Hematopoietic multipotent progenitor cell treated with erythropoietin and hydrocortisone succinate and interleukin-3 and kit ligand, for 4 days (in vitro differentiated cells): ENCODE data around the gene CARD6.
"Not testable (repeated sequence)": the region's sequence is repeated elsewhere in the genome, so short reads cannot be mapped to it uniquely, and the experiment has no call there.

ENCODE experiments used
- DNase-seq: peaks from one replicate; pipeline ENCODE4 v3.0.0-alpha.2; 2015

CARD6 gene

GRCh38 chr5:40828690-40829661 lies 12.2 kb upstream of the CARD6 start:
- DNase-seq: no peak

- no peak for DNase-seq
Measured at GRCh38 chr5:40829748-40830533, 11.2 kb upstream of the CARD6 start.

- no peak for DNase-seq
Measured at GRCh38 chr5:40831346-40832210, 9.6 kb upstream of the CARD6 start.

- DNase-seq: no peak
Measured at GRCh38 chr5:40832345-40832744, 8.8 kb upstream of the CARD6 start.

GRCh38 chr5:40833712-40834229 lies 7.4 kb upstream of the CARD6 start:
- no peak for DNase-seq

- DNase-seq: peak; percentile 61
Measured at GRCh38 chr5:40834391-40834848, 6.7 kb upstream of the CARD6 start.

GRCh38 chr5:40834849-40835787 lies 6.0 kb upstream of the CARD6 start, which contains the start of gene RPL37:
Gene RPL37, minus strand, starts transcription at chr5:40835222. Its CDS starts 37 bp downstream, at chr5:40835185.
- DNase-seq: peak; percentile 99

GRCh38 chr5:40838086-40838485 lies 3.1 kb upstream of the CARD6 start:
- DNase-seq: no peak

GRCh38 chr5:40842351-40842750 lies 1.2 kb downstream of the CARD6 start:
- DNase-seq: no peak

- no peak for DNase-seq
Measured at GRCh38 chr5:40844565-40844964, 3.4 kb downstream of the CARD6 start.

GRCh38 chr5:40846371-40846770 lies 5.2 kb downstream of the CARD6 start:
- DNase-seq: no peak

GRCh38 chr5:40847525-40847924 lies 6.4 kb downstream of the CARD6 start:
- DNase-seq: no peak

- no peak for DNase-seq
Measured at GRCh38 chr5:40853632-40854192, 12.5 kb downstream of the CARD6 start.

GRCh38 chr5:40860711-40861110 lies 19.5 kb downstream of the CARD6 start:
- DNase-seq: no peak

- DNase-seq: not testable (repeated sequence)
Measured at GRCh38 chr5:40865004-40865403, 23.8 kb downstream of the CARD6 start.

GRCh38 chr5:40866844-40867243 lies 25.7 kb downstream of the CARD6 start:
- no peak for DNase-seq

- DNase-seq: no peak
Measured at GRCh38 chr5:40869384-40869783, 28.2 kb downstream of the CARD6 start.

GRCh38 chr5:40871177-40871576 lies 30.0 kb downstream of the CARD6 start:
- DNase-seq: no peak

GRCh38 chr5:40872253-40872652 lies 31.1 kb downstream of the CARD6 start:
- DNase-seq: not testable (repeated sequence)

GRCh38 chr5:40873286-40873880 lies 32.2 kb downstream of the CARD6 start:
- DNase-seq: no peak
